SK-N-SH (cell line): ENCODE data around the gene CPNE1. TPM values are rescaled to one million over a fixed set of nuclear protein-coding genes. Genes with fewer than 3 reads are reported as not detected.

Source experiments
- CTCF ChIA-PET: fragments of 300-600, 350-600 bp; formaldehyde crosslinking; extraction: SDS; loops from one replicate; lab custom pipeline; 2021; lab: Yijun Ruan, JAX
- POLR2A ChIA-PET: fragments of 350-600 bp; sonication (Branson Sonifier 250); formaldehyde crosslinking; extraction: SDS; loops from one replicate; lab custom pipeline; 2020; ENCODE audit warnings: antibody characterized with exemption, inconsistent platforms; lab: Yijun Ruan, JAX
- DNase-seq: peaks from one replicate; pipeline ENCODE4 v3.0.0; 2012
- H2AFZ ChIP-seq: fragments of 200-600 bp; sonication (generic); 2 replicates; pipeline ENCODE4 v1.8.1; 2016; ENCODE audit warnings: antibody characterized with exemption, mild to moderate bottlenecking, low read depth
- H3F3A ChIP-seq: fragments of 200-600 bp; sonication (generic); replicated peaks from 2 replicates; pipeline ENCODE3; 2016; ENCODE audit warnings: antibody characterized with exemption, mild to moderate bottlenecking; ENCODE audit not compliant: insufficient read depth
- H3K27ac ChIP-seq, 2 experiments: fragments of 200-500 bp in 1 of 2; fragments of 200-600 bp in 1 of 2; sonication (Bioruptor generic) in 1 of 2; sonication (generic), shearing (Covaris generic) in 1 of 2; 2 replicates each; pipeline versions ENCODE4 v1.5.1 to v1.6.1; 2014 to 2016; ENCODE audit warnings: low read depth in 2 of 2, inconsistent platforms in 1 of 2, low read length in 1 of 2, mild to moderate bottlenecking in 1 of 2, mixed read lengths in 1 of 2
- H3K27me3 ChIP-seq: fragments of 200-600 bp; sonication (generic), shearing (Covaris generic); 2 replicates; pipeline ENCODE4 v1.6.1; 2016; ENCODE audit warnings: mixed run types; ENCODE audit not compliant: insufficient read depth
- H3K36me3 ChIP-seq, 2 experiments: fragments of 200-500 bp in 1 of 2; fragments of 200-600 bp in 1 of 2; sonication (Bioruptor generic) in 1 of 2; sonication (generic) in 1 of 2; replicated peaks in 1 of 2; 2 replicates each; pipeline versions ENCODE3 to v1.5.1; 2014 to 2016; ENCODE audit warnings: low read length in 1 of 2, mild to moderate bottlenecking in 1 of 2; ENCODE audit not compliant: insufficient read depth in 2 of 2, control insufficient read depth in 1 of 2
- H3K4me1 ChIP-seq, 2 experiments: fragments of 200-500 bp in 1 of 2; fragments of 200-600 bp in 1 of 2; sonication (Bioruptor generic) in 1 of 2; sonication (generic), shearing (Covaris generic) in 1 of 2; 2 replicates each; pipeline versions ENCODE4 v1.5.1 to v1.6.1; 2014 to 2016; ENCODE audit warnings: low read depth in 1 of 2, low read length in 1 of 2, mixed run types in 1 of 2; ENCODE audit not compliant: insufficient read depth in 2 of 2, control insufficient read depth in 1 of 2
- H3K4me2 ChIP-seq: fragments of 200-600 bp; sonication (generic), shearing (Covaris generic); 2 replicates; pipeline ENCODE4 v1.6.1; 2017; ENCODE audit warnings: mixed run types
- H3K4me3 ChIP-seq, 2 experiments: fragments of 200-500 bp in 1 of 2; fragments of 200-600 bp in 1 of 2; sonication (Bioruptor generic) in 1 of 2; sonication (generic), shearing (Covaris generic) in 1 of 2; 2 replicates each; pipeline versions ENCODE4 v1.5.1 to v1.8.1; 2014 to 2016; ENCODE audit warnings: low read depth in 2 of 2, inconsistent platforms in 1 of 2, low read length in 1 of 2, mild to moderate bottlenecking in 1 of 2, mixed read lengths in 1 of 2, moderate library complexity in 1 of 2
- H3K79me2 ChIP-seq: fragments of 200-600 bp; sonication (generic); 2 replicates; pipeline ENCODE4 v1.8.1; 2017; ENCODE audit warnings: mild to moderate bottlenecking; ENCODE audit not compliant: insufficient read depth
- H3K9ac ChIP-seq: fragments of 200-600 bp; sonication (generic); 2 replicates; pipeline ENCODE4 v1.6.1; 2017; ENCODE audit warnings: mixed run types
- H3K9me2 ChIP-seq: fragments of 200-600 bp; sonication (generic); 2 replicates; pipeline ENCODE4 v1.6.1; 2017; ENCODE audit warnings: mixed run types
- H3K9me3 ChIP-seq: fragments of 200-600 bp; sonication (generic); 2 replicates; pipeline ENCODE4 v1.6.1; 2017; ENCODE audit warnings: mixed run types, mild to moderate bottlenecking, moderate library complexity
- H4K20me1 ChIP-seq: fragments of 200-600 bp; sonication (generic); 2 replicates; pipeline ENCODE4 v1.6.1; 2017; ENCODE audit warnings: mild to moderate bottlenecking, mixed run types; ENCODE audit not compliant: insufficient read depth
- EP300 ChIP-seq, 2 experiments: IDR thresholded peaks; 2 replicates each; pipeline versions ENCODE4 v1.4.0 to v1.6.1; 2012; ENCODE audit warnings: borderline replicate concordance in 1 of 2, low read depth in 1 of 2, low read length in 1 of 2
- EZH2phosphoT487 ChIP-seq: fragments of 200-600 bp; sonication (generic); IDR thresholded peaks from 2 replicates; pipeline ENCODE4 v1.6.1; 2017; ENCODE audit warnings: low read depth, mixed run types, mild to moderate bottlenecking, antibody characterized with exemption, moderate library complexity, borderline replicate concordance
- GABPA ChIP-seq: IDR thresholded peaks from 2 replicates; pipeline ENCODE4 v1.4.0; 2012; ENCODE audit warnings: low read depth, mild to moderate bottlenecking
- MEF2A ChIP-seq: IDR thresholded peaks from 2 replicates; pipeline ENCODE4 v1.4.0; 2012; ENCODE audit warnings: low read depth, borderline replicate concordance
- NRF1 ChIP-seq: IDR thresholded peaks from 2 replicates; pipeline ENCODE4 v1.6.1; 2012; ENCODE audit warnings: low read depth, mild to moderate bottlenecking, low read length
- POLR2AphosphoS5 ChIP-seq: IDR thresholded peaks from 2 replicates; pipeline ENCODE4 v1.6.1; 2012; ENCODE audit warnings: low read depth, low read length
- RAD21 ChIP-seq: IDR thresholded peaks from 2 replicates; pipeline ENCODE4 v1.6.1; 2012; ENCODE audit warnings: mild to moderate bottlenecking, low read length
- RCOR1 ChIP-seq: fragments of 150-350 bp; IDR thresholded peaks from 2 replicates; pipeline ENCODE4 v1.6.1; 2017; ENCODE audit warnings: antibody characterized with exemption, low read length
- RFX5 ChIP-seq: IDR thresholded peaks from 2 replicates; pipeline ENCODE4 v1.6.1; 2012; ENCODE audit warnings: mild to moderate bottlenecking, improper control_type of control experiment, low read length
- RXRA ChIP-seq: IDR thresholded peaks from 2 replicates; pipeline ENCODE4 v1.4.0; 2012; ENCODE audit warnings: low read depth, mild to moderate bottlenecking, borderline replicate concordance
- SIN3A ChIP-seq: IDR thresholded peaks from 2 replicates; pipeline ENCODE4 v1.6.1; 2012; ENCODE audit warnings: low read depth, mild to moderate bottlenecking, low read length, moderate library complexity, borderline replicate concordance
- YY1 ChIP-seq: IDR thresholded peaks from 2 replicates; pipeline ENCODE4 v1.4.0; 2012; ENCODE audit warnings: low read depth, mild to moderate bottlenecking
- WGBS: methylation state at CpG from one replicate; pipeline ENCODE4 v1.1.6; 2017; ENCODE audit warnings: low lambda C conversion rate; 5-methylcytosine and 5-hydroxymethylcytosine counted together
- polyA plus RNA-seq, 3 experiments: library from polyadenylated mRNA; depleted of rRNA; stranded (reverse); fragments of >200 nt; gene quantifications; 2 replicates each; pipeline ENCODE4 v1.2.3, GENCODE V29; 2012
- TF ChIP-seq, protein P1 (sequence below): IDR thresholded peaks from 2 replicates; pipeline ENCODE4 v1.4.0; 2012; ENCODE audit warnings: low read depth
- TF ChIP-seq, protein P2 (sequence below): fragments of 150-350 bp; IDR thresholded peaks from 2 replicates; pipeline ENCODE4 v1.6.1; 2016; ENCODE audit warnings: mild to moderate bottlenecking, low read depth, low read length
- TF ChIP-seq, protein P3 (sequence below): IDR thresholded peaks from 2 replicates; pipeline ENCODE4 v1.4.0; 2012; ENCODE audit warnings: low read depth, borderline replicate concordance
- TF ChIP-seq, protein P4 (sequence below): IDR thresholded peaks from 2 replicates; pipeline ENCODE4 v1.4.0; 2012; ENCODE audit warnings: low read depth, borderline replicate concordance
- TF ChIP-seq, protein P5 (sequence below): IDR thresholded peaks from 2 replicates; pipeline ENCODE4; 2012
- TF ChIP-seq, protein P6 (sequence below): fragments of 150-350 bp; IDR thresholded peaks from 2 replicates; pipeline ENCODE4 v1.6.1; 2017; ENCODE audit warnings: antibody characterized with exemption, low read length, low read depth, borderline replicate concordance

The CPNE1 gene
- polyA plus RNA-seq, 1 of the 3 experiments (the other 2 are of a cell fraction): 279 TPM

DNA sequence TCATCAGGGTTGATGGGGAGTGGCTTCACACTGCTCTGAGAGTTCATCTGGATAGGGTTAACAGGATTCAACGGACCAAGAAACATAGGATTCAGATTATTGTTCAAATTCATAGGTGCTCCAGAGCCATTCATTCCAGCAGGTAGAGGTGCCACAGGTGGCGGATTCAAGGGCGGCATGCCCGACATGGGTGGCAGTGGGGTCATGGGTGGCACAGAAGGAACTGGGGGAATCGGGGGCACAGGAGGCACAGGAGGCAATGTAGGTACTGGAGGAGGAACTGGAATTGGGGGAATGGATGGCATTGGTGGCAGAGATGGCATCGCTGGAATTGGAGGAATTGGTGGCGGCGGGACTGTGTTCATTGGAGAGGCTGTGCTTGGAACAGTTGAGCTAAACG lies 10.3 kb downstream of the CPNE1 start:
- ChIA-PET POLR2A (no interaction called here), CTCF (interaction anchor here (1.1 kb wide), 1 partner anchor 18 kb away, joined by 3 read pairs; no protein-coding TSS in a partner anchor)
- no peak for TF ChIP-seq POLR2AphosphoS5
- TF ChIP-seq, protein P1, sequence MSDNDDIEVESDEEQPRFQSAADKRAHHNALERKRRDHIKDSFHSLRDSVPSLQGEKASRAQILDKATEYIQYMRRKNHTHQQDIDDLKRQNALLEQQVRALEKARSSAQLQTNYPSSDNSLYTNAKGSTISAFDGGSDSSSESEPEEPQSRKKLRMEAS: no peak
- no peak for TF ChIP-seq EZH2phosphoT487
- TF ChIP-seq RCOR1: no peak
- TF ChIP-seq, protein P2, sequence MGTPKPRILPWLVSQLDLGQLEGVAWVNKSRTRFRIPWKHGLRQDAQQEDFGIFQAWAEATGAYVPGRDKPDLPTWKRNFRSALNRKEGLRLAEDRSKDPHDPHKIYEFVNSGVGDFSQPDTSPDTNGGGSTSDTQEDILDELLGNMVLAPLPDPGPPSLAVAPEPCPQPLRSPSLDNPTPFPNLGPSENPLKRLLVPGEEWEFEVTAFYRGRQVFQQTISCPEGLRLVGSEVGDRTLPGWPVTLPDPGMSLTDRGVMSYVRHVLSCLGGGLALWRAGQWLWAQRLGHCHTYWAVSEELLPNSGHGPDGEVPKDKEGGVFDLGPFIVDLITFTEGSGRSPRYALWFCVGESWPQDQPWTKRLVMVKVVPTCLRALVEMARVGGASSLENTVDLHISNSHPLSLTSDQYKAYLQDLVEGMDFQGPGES: no peak
- TF ChIP-seq EP300 (IDR thresholded peaks at IDR 0.05; ENCODE audit: borderline replicate concordance in 1 of 2, low read depth in 1 of 2, low read length in 1 of 2): no peak
- TF ChIP-seq, protein P3, sequence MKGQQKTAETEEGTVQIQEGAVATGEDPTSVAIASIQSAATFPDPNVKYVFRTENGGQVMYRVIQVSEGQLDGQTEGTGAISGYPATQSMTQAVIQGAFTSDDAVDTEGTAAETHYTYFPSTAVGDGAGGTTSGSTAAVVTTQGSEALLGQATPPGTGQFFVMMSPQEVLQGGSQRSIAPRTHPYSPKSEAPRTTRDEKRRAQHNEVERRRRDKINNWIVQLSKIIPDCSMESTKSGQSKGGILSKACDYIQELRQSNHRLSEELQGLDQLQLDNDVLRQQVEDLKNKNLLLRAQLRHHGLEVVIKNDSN: no peak
- TF ChIP-seq YY1: no peak
- TF ChIP-seq, protein P4, sequence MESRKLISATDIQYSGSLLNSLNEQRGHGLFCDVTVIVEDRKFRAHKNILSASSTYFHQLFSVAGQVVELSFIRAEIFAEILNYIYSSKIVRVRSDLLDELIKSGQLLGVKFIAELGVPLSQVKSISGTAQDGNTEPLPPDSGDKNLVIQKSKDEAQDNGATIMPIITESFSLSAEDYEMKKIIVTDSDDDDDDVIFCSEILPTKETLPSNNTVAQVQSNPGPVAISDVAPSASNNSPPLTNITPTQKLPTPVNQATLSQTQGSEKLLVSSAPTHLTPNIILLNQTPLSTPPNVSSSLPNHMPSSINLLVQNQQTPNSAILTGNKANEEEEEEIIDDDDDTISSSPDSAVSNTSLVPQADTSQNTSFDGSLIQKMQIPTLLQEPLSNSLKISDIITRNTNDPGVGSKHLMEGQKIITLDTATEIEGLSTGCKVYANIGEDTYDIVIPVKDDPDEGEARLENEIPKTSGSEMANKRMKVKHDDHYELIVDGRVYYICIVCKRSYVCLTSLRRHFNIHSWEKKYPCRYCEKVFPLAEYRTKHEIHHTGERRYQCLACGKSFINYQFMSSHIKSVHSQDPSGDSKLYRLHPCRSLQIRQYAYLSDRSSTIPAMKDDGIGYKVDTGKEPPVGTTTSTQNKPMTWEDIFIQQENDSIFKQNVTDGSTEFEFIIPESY: no peak
- TF ChIP-seq RXRA: no peak
- TF ChIP-seq SIN3A: no peak
- TF ChIP-seq, protein P5, sequence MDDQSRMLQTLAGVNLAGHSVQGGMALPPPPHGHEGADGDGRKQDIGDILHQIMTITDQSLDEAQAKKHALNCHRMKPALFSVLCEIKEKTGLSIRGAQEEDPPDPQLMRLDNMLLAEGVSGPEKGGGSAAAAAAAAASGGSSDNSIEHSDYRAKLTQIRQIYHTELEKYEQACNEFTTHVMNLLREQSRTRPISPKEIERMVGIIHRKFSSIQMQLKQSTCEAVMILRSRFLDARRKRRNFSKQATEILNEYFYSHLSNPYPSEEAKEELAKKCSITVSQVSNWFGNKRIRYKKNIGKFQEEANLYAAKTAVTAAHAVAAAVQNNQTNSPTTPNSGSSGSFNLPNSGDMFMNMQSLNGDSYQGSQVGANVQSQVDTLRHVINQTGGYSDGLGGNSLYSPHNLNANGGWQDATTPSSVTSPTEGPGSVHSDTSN: no peak
- no peak for TF ChIP-seq NRF1
- TF ChIP-seq MEF2A: no peak
- no peak for TF ChIP-seq RFX5
- TF ChIP-seq, protein P6, sequence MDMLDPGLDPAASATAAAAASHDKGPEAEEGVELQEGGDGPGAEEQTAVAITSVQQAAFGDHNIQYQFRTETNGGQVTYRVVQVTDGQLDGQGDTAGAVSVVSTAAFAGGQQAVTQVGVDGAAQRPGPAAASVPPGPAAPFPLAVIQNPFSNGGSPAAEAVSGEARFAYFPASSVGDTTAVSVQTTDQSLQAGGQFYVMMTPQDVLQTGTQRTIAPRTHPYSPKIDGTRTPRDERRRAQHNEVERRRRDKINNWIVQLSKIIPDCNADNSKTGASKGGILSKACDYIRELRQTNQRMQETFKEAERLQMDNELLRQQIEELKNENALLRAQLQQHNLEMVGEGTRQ: no peak
- TF ChIP-seq RAD21: no peak
- no peak for TF ChIP-seq GABPA
- Histone ChIP-seq H3K9me3 (no peaks in the 10 kb centered on the region), H3K36me3 (peaks cover 57 to 65% of the 10 kb centered on the region in 2 experiments), H3K9me2 (no peaks in the 10 kb centered on the region), H3K4me1 (peaks cover 3% of the 10 kb centered on the region in 2 experiments; a peak in 2 of 4 replicates), H3K4me2 (no peak overlapping the region), H3K27me3 (no peaks in the 10 kb centered on the region), H4K20me1 (peaks cover 100% of the 10 kb centered on the region), H3F3A (peaks cover 24% of the 10 kb centered on the region), H3K9ac (no peak overlapping the region), H3K27ac (no peak overlapping the region), H2AFZ (no peak overlapping the region), H3K79me2 (peaks cover 100% of the 10 kb centered on the region), H3K4me3 (no peak overlapping the region)
- DNase-seq: no peak
- 97% methylated on average over 9 of the region's 9 CpGs for WGBS
